Measurements from ENCODE around the gene PHLDB1. TPM values are rescaled to one million over a fixed set of nuclear protein-coding genes. Genes with fewer than 3 reads are reported as not detected.
A peak's percentile ranks its signal among the peaks of the same experiment; 100 is the strongest.
"Not testable (repeated sequence)": the region's sequence is repeated elsewhere in the genome, so short reads cannot be mapped to it uniquely, and the experiment has no call there.

PHLDB1 gene
- total and polyA plus RNA-seq, 4 donors = 4.8 to 15.4 (median 6.0) TPM

- Histone ChIP-seq H3K36me3 (ENCODE audit: control insufficient read depth in 4 of 4, insufficient read depth in 3 of 4, low read depth in 1 of 4, low read length in 3 of 4) (peaks cover 9 to 74% (median 60%) of the 10 kb centered on the region in 4 donors), H3K9me3 (ENCODE audit: control insufficient read depth in 4 of 4, low read length in 3 of 4) (no peaks in the 10 kb centered on the region), H3K9ac (ENCODE audit: low read depth in 1 of 2, low read length in 2 of 2) (no peak overlapping the region), H3K27ac (ENCODE audit: low read depth in 1 of 2, low read length in 2 of 2) (no peak overlapping the region), H3K27me3 (ENCODE audit: control insufficient read depth in 4 of 4, insufficient read depth in 4 of 4, low read length in 3 of 4) (no peaks in the 10 kb centered on the region), H3K4me1 (ENCODE audit: control insufficient read depth in 4 of 4, insufficient read depth in 4 of 4, low read length in 3 of 4) (peaks cover 0 to 3% (median 0%) of the 10 kb centered on the region in 4 donors), H3K4me3 (ENCODE audit: low read depth in 1 of 3, low read length in 3 of 3) (no peak overlapping the region)
- 90% methylated on average over 2 of the region's 2 CpGs for WGBS
- no peak for TF ChIP-seq GABPA (IDR thresholded peaks at IDR 0.05 in 1 of 2, conservative IDR thresholded peaks at IDR 0.05 in 1 of 2)
- TF ChIP-seq RXRA (IDR thresholded peaks at IDR 0.05) = no peak
- no peak for TF ChIP-seq SP1 (IDR thresholded peaks at IDR 0.05)
- TF ChIP-seq TAF1 (conservative IDR thresholded peaks at IDR 0.05) = no peak
- TF ChIP-seq EGR1 (IDR thresholded peaks at IDR 0.05; ENCODE audit: low read depth in 2 of 2) = no peak
- no peak for TF ChIP-seq HNF4A (conservative IDR thresholded peaks at IDR 0.05)
- no peak for TF ChIP-seq JUND (IDR thresholded peaks at IDR 0.05)
- TF ChIP-seq ZBTB33 (IDR thresholded peaks at IDR 0.05) = no peak
- TF ChIP-seq FOXA2 (IDR thresholded peaks at IDR 0.05) = no peak
- no peak for DNase-seq (ENCODE audit: low spot score)
Measured at GRCh38 chr11:118592616-118593367, 14.6 kb upstream of the PHLDB1 start.

- H3K27me3 ChIP-seq (ENCODE audit: control insufficient read depth in 4 of 4, insufficient read depth in 4 of 4, low read length in 3 of 4); H3K9ac ChIP-seq (ENCODE audit: low read depth in 1 of 2, low read length in 2 of 2); H3K4me1 ChIP-seq (ENCODE audit: control insufficient read depth in 4 of 4, insufficient read depth in 4 of 4, low read length in 3 of 4); H3K9me3 ChIP-seq (ENCODE audit: control insufficient read depth in 4 of 4, low read length in 3 of 4); H3K4me3 ChIP-seq (ENCODE audit: low read depth in 1 of 3, low read length in 3 of 3); DNase-seq (ENCODE audit: low spot score); H3K27ac ChIP-seq (ENCODE audit: low read depth in 1 of 2, low read length in 2 of 2): not testable (repeated sequence)
- peak; percentile 62 to 71 for TF ChIP-seq RAD21 (IDR thresholded peaks at IDR 0.05)
- peak; percentile 36 for TF ChIP-seq CTCF (IDR thresholded peaks at IDR 0.05; ENCODE audit: low read depth, low read length, missing input control)
- 72% methylated on average over 5 of the region's 5 CpGs for WGBS
- H3K36me3 ChIP-seq (ENCODE audit: control insufficient read depth in 4 of 4, insufficient read depth in 3 of 4, low read depth in 1 of 4, low read length in 3 of 4) = peaks cover 8 to 69% (median 62%) of the 10 kb centered on the region in 4 donors
Measured at GRCh38 chr11:118594984-118595383, 12.4 kb upstream of the PHLDB1 start.

GRCh38 chr11:118596224-118597146 is 10.9 kb upstream of the PHLDB1 start:
- no peak overlapping the region for H3K27ac ChIP-seq (ENCODE audit: low read depth in 1 of 2, low read length in 2 of 2)
- no peaks in the 10 kb centered on the region for H3K27me3 ChIP-seq (ENCODE audit: control insufficient read depth in 4 of 4, insufficient read depth in 4 of 4, low read length in 3 of 4)
- no peak overlapping the region for H3K4me3 ChIP-seq (ENCODE audit: low read depth in 1 of 3, low read length in 3 of 3)
- H3K9me3 ChIP-seq (ENCODE audit: control insufficient read depth in 4 of 4, low read length in 3 of 4) = no peaks in the 10 kb centered on the region
- peaks cover 10 to 69% (median 64%) of the 10 kb centered on the region in 4 donors for H3K36me3 ChIP-seq (ENCODE audit: control insufficient read depth in 4 of 4, insufficient read depth in 3 of 4, low read depth in 1 of 4, low read length in 3 of 4)
- no peak for TF ChIP-seq TAF1 (conservative IDR thresholded peaks at IDR 0.05)
- TF ChIP-seq GABPA (IDR thresholded peaks at IDR 0.05 in 1 of 2, conservative IDR thresholded peaks at IDR 0.05 in 1 of 2) = no peak
- TF ChIP-seq CTCF (IDR thresholded peaks at IDR 0.05; ENCODE audit: low read depth, low read length, missing input control) = no peak
- TF ChIP-seq ATF3 (IDR thresholded peaks at IDR 0.05) = no peak
- peak; percentile 6 for TF ChIP-seq FOXA2 (IDR thresholded peaks at IDR 0.05)
- no peak for TF ChIP-seq ZBTB33 (IDR thresholded peaks at IDR 0.05)
- TF ChIP-seq MAX (IDR thresholded peaks at IDR 0.05) = no peak
- TF ChIP-seq HNF4A (conservative IDR thresholded peaks at IDR 0.05) = no peak
- peaks cover 0 to 3% (median 0%) of the 10 kb centered on the region in 4 donors for H3K4me1 ChIP-seq (ENCODE audit: control insufficient read depth in 4 of 4, insufficient read depth in 4 of 4, low read length in 3 of 4)
- no peak for DNase-seq (ENCODE audit: low spot score)
- WGBS = 89% methylated on average over 16 of the region's 16 CpGs
- H3K9ac ChIP-seq (ENCODE audit: low read depth in 1 of 2, low read length in 2 of 2) = no peak overlapping the region
